T follicular helper cell (primary cell): ENCODE measurements around the gene PILRA.
A peak's percentile ranks its signal among the peaks of the same experiment; 100 is the strongest.
"Not testable (repeated sequence)": the region's sequence is repeated elsewhere in the genome, so short reads cannot be mapped to it uniquely, and the experiment has no call there.

ENCODE experiments used
- DNase-seq: peaks from one replicate; pipeline ENCODE4 v3.0.0-alpha.2; 2020; ENCODE audit warnings: low read depth

PILRA gene

DNA sequence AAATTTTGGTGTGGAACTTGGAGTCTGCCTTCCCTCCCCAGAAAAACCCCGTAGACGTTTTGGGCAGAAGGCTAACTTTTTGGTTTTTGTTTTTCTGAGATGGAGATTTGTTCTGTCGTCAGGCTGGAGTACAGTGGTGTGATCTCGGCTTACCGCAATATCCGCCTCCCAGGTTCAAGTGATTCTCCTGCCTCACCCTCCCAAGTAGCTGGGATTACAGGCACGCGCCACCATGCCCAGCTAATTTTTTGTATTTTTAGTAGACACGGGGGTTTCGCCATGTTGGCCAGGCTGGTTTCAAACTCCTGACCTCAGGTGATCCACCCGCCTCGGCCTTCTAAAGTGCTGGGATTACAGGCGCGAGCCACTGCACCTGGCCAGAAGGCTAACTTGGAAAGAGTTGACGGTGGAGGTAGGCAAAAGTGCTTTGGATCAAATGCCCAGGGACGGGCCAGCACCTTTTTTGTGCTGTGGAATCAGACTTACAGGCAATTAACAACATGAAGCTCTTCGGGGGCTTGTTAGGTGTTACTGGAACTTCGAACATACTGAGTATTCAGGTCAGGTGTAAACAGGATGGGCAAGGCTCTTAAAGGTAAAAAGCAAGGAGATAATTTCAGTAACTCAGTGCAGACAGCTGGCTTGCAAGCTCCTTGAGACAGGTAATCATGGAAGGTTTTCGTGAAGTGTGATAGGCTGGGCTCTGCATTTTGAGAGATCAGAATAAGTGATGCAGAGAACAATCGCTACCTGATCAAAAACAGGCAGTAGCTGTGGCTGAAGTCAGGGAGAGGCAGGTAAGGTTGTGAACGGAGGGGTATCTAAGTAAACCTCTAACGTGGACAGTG, 61.2 kb downstream of the PILRA start:
- DNase-seq: no peak

DNA sequence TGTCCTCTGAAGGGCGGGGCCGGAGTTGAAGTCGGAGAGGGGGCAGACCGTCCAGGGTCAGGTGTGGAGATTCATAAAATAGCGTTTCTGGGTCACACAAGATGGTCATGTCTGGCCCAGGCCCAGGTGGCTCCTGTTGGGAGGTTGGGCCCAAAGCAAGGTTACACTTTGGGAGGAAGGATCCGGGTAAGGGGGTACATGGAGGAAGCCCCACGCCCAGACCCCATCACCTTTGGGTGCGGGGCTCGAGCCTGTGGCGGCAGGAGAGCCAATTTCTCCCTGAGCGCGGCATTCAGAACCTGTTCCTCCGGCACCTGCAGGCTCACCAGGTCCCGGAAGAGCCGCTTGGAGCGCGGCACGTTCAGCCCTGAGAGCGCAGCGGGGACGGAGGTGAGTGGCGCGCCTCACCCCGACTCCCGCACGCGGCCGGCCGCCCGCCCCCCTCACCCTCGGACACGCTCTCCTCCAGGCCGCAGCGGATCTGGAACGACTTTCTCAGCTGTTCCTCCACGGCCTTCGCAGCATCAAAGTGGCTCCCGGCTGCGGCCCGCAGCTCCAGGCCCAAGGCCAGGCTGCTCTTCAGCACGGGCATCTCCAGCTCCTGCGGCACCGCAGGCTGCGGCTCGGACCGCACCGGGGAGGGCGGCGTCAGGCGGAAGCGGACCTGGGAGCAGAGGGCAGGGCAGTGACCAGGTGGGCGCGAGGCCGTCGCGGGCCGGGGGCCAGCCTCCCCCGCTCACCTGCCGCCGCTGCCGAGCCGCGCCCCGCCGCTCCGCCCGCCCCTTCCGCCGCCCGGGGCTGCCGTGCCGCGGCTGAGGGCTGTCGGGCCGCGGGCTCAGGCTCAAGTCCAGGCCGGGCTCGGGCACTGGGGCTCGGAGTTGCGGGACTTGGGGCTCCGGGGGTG, 62.4 kb downstream of the PILRA start:
- DNase-seq: peak; percentile 33

DNA sequence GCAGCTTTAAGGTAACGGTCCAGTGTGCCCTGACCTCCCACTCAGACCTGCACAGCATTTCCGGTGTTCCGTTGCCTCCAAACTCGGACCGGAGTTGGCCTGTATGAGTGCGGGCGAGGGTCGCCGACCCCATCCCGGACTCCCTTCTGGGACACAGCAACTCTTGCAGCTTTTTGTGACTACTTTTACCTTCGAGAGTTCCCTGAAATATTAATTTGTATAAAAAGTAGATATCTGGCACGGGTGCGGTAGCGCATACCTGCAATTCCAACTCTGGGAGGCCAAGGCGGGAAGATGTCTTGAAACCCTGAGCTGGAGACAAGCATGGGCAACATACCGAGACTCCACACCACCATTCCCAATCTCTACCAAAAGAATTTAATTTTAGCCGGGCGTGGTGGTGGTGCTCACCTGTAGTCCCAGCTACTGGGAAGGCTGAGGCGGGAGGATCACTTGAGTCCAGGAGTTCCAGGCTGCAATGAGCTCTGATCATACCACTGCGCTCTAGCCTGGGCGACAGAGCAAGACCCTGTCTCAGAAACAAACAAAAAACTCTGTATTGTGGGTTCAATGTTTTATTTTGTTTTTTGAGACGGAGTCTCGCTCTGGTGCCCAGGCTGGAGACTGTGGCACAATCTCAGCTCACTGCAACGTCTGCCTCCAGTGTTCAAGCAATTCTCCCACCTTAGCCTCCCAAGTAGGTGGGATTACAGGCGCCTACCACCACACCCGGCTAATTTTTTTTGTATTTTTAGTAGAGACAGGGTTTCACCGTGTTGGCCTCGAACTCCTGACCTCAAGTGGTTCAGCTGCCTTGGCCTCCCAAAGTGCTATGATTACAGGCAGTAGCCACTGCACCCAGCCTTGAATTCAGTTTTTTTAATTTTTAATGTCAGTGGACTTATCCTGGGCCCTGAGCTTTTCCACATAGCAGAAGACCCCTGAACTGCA, 64.1 kb downstream of the PILRA start:
- no peak for DNase-seq

DNA sequence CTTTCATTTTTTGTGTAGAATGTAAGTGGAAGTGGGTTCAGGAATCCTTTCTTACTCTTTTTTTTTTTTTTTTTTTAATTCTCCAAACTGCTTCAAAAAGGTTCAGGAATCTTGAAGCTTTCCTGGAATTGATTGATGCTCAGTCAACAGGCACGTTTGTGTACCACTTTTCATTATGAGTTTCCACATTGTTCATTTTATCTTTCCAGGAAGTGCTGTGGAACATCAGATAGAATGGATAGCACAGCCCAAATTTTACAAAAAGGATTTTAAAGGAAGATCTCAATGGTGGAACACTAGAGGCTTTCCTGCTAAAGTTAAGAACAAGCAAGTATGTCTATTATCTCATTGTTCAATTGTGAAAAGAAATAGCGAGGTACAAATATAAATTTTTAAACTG, 64.9 kb downstream of the PILRA start:
- no peak for DNase-seq

DNA sequence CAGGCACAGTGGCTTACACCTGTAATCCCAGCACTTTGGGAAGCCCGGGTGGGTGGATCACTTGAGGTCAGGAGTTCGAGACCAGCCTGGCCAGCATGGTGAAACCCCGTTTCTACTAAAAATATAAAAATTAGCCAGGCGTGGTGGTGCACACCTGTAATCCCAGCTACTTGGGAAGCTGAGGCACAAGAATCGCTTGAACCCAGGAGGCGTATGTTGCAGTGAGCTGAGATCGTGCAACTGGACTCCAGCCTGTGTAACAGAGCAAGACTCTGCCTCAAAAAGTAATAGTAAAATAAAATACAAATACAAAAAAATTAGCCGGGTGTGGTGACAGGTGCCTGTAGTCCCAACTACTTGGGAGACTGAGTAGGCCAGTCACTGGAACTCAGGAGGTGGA, 65.4 kb downstream of the PILRA start:
- DNase-seq: not testable (repeated sequence)

DNA sequence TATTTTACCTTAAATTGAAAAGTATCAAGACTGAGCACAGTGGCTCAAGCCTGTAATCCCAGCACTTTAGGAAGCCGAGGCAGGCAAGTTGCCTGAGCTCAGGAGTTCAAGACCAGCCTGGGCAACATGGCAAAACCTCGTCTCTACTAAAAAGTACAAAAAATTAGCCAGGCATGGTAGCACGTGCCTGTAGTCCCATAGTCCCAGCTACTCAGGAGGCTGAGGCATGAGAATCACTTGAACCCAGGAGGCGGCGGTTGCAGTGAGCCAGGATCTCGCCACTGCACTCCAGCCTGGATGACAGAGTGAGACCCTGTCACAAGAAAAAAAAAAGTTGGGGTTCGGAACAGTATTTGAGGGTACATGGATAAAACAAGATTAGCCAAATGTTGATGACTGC, 66.0 kb downstream of the PILRA start:
- not testable (repeated sequence) for DNase-seq

DNA sequence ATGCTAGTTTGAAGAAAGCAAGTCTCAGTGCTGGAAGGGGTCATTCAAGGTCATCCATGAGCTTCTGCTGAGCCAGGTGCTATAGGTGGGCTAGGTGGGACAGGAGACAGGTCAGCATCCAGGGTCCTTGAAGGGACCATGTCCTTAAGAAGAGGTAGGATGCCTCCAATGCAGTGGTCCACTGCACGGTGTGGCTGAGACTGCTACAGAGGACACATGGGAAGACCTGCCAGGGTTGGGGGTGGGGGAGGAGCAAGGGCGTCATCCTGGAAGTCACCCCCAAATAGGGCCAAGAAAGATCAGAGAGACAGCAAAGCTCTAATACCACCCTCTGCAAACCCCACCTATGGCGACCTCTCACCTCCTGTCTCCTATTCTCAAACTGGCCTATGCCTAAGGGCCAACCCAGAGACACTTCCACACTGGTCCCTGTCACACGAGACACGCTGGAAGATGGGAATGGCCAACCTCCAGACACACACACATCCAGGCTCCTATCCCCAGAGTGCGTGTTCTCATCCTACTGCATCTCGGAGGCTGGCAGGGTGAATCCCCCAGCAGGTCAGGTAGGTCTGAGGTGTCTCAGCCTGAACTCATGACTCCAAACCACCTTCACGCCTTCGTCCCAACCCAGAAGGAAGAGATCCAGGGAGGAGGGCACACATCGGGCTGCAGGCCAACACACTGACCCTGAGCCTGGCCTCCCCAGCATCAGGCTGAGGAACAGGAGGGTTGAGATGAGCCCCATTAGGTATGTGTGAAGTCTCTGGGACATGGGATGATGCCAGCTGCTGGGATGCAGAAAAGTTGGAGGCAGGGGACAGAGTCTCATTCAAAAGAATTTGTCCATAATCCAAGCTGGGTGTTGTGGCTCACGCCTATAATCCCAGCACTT, 68.6 kb downstream of the PILRA start:
- DNase-seq: no peak

DNA sequence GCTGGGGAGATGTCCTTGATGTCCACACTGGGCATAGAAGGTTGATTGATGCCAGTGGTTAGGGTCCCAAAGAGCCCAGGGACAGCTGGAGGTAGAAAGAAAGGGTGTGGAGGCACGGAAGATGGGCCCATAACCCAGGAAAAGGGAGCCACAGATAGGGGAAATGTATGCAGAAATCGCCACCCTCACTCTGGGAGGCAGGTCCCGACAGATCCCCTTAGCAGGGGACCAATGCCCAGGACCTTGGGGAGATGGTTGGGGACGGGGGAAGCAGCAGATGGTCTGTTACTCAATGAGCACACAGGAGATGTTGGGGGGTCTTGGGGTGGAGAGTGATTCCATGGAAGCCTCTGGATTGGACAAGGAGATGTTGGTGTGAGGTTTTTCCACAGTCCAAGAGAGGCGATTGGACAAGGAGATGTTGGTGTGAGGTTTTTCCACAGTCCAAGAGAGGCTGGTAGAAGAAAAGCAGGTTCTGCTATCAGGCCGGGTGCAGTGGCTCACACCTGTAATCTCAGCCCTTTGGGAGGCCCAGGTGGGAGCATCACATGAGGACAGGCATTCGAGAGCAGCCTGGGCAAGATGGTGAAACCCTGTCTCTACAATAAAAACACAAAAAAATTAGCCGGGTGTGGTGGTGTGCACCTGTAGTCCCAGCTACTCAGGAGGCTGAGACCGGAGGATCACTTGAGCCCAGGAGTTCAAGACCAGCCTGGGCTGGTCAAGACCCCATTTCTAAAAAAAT, 70.0 kb downstream of the PILRA start:
- DNase-seq: no peak

DNA sequence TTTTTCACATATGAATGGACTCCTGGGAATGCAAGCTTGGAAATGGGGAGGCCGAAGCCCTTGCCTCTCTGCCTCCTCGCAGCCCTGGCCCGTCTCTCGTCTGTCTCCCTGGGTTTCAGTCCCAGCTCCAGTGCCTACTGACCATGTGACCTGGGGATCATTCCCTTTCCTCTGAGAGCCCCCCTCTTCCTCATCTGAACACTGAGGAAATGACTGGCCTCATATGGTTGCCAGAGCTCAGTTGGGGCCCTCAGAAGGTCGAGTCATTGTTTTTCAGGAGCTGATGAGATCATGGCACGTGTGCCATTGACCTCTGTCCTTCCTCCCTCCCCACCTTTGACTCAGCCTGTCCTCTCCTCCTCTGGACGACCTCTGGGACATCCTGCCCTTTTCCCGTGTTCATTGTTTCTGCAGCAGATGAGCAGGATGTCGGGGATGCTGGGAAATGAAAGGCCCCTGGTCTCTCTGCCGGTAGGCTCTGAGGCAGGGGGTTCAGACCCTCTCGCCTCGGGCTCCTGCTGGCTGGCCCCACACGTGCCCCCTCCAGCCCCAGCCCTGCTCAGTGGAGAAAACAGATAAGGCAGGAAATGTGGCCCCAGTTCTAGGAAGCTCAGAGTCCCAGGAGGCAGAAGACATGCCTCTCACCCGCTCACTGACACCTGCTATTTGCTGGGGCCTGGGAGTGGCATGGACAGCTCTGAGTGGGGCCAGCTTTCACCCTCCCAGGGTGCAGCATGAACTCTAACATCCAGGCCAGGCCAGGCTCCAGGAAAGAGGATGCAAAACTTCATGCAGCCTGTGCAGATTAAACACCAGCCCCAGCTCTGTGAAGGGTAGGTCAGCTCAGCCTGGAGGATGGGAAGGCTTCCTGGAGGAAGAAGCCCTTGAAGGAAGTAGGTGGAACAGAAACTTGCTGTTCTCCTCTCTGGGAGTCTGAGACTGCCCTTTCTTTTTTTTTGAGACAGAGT, 71.3 kb downstream of the PILRA start:
- DNase-seq: no peak

DNA sequence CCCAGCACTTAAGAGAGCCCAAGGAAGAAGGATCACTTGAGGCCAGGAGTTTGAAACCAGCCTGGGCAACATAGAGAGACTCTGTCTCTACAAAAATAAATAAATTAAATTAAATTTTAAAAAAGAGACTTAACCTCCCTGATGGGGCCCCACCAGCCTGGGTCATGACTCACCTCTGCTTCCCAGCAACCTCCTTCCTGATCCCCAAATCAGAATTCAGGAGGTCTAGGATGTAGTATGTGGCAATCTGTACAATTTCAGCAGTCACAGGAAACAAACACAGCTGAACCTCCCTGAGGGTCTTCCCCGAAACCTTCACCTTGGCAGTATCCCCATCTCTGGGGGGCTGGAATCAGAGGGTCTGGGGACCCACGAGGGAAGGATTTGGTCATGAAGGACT, 72.8 kb downstream of the PILRA start:
- DNase-seq: no peak

DNA sequence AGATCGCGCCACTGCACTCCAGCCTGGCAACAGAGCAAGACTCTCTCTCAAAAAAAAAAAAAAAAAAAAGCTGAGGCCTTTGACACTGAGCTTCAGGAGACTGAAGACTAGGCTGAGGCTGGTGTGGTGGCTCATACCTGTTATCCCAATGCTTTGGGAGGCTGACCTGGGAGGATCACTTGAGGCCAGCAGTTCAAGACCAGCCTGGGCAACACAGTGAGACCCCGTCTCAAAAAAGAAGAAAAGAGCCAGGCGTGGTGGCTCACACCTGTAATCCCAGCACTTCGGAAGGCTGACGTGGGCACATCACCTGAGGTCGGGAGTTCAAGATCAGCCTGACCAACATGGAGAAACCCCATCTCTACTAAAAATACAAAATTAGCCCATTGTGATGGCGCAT, 74.1 kb downstream of the PILRA start:
- DNase-seq: not testable (repeated sequence)

DNA sequence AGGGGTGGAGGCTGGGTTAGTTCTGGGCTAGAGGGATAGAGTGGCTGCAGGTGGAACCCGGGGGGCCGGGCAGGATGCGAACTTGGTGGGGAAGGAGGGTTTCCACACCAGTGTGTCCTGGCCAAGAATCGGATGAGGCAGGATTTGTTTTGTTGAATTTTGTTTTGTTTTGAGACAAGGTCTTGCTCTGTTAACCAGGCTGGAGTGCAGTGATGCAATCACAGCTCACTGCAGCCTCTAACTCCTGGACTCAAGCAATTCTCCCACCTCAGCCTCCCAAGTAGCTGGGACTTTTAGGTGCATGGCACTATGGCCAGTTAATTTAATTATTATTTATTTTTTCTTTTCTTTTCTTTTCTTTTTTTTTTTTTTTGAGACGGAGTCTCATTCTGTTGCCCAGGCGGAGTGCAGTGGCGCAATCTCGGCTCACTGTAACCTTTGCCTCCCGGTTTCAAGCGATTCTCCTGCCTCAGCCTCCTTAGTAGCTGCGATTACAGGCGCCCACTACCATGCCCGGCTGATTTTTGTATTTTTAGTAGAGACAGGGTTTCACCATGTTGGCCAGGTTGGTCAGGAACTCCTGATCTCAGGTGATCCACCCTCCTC, 76.0 kb downstream of the PILRA start:
- DNase-seq: no peak
